Brain microvascular endothelial cell (primary cell): ENCODE measurements around the gene DMRT1.

Experiments
- DNase-seq: peaks from one replicate; pipeline ENCODE4 v3.0.0-alpha.2; 2020
- H3K27ac ChIP-seq: fragments of 250-450 bp; sonication (Bioruptor Pico); 2 replicates; pipeline ENCODE4 v1.5.1; 2020; ENCODE audit warnings: mild to moderate bottlenecking, moderate library complexity
- H3K27me3 ChIP-seq: fragments of 250-450 bp; sonication (Bioruptor Pico); replicated peaks from 2 replicates; pipeline ENCODE4 v1.5.1; 2020; ENCODE audit warnings: mild to moderate bottlenecking
- H3K36me3 ChIP-seq: fragments of 250-450 bp; sonication (Bioruptor Pico); replicated peaks from 2 replicates; pipeline ENCODE4 v1.5.1; 2020; ENCODE audit warnings: mild to moderate bottlenecking
- H3K4me3 ChIP-seq: 2 replicates; pipeline ENCODE4 v1.5.1; 2011; ENCODE audit warnings: low read depth, mild to moderate bottlenecking, control low read depth, low read length, moderate library complexity
- in situ Hi-C: cut with HindIII; loops from 2 replicates; pipeline ENCODE4 v1.10.0; 2017; ENCODE audit warnings: low sequenced_read_pairs, low pct_ligation_motif_present
- TF ChIP-seq, protein P1 (sequence below): IDR thresholded peaks from 2 replicates; pipeline ENCODE4 v1.5.1; 2011; ENCODE audit warnings: low read depth, mild to moderate bottlenecking, moderate library complexity, low read length, control low read depth, inconsistent platforms; ENCODE audit errors: missing control alignments

Gene DMRT1

DNA sequence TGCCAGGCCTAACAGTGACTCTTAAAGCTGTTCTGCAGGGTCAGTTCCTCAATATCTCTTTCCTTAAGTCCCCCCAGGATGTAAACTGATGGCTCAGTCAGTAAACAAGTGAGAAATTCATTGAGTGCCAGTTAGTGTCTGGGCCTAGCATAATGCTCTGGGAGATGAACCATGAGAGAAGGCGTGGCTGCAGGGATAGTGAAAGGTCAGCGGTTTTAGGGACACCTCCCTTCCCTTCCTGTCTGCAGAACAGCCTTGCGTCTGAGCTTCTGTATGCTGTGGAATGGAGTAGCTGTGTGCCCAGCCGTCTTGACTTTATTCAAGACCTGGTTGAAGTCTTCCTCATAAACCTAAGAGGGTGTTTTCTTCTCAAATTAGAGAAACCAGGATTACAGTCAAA, 88.2 kb downstream of the DMRT1 start:
- TF ChIP-seq, protein P1, sequence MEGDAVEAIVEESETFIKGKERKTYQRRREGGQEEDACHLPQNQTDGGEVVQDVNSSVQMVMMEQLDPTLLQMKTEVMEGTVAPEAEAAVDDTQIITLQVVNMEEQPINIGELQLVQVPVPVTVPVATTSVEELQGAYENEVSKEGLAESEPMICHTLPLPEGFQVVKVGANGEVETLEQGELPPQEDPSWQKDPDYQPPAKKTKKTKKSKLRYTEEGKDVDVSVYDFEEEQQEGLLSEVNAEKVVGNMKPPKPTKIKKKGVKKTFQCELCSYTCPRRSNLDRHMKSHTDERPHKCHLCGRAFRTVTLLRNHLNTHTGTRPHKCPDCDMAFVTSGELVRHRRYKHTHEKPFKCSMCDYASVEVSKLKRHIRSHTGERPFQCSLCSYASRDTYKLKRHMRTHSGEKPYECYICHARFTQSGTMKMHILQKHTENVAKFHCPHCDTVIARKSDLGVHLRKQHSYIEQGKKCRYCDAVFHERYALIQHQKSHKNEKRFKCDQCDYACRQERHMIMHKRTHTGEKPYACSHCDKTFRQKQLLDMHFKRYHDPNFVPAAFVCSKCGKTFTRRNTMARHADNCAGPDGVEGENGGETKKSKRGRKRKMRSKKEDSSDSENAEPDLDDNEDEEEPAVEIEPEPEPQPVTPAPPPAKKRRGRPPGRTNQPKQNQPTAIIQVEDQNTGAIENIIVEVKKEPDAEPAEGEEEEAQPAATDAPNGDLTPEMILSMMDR, result no peak
- in situ Hi-C loops, result no loop called here
- Histone ChIP-seq H3K36me3 (no peaks in the 10 kb centered on the region), H3K27ac (no peak overlapping the region), H3K4me3 (no peak overlapping the region), H3K27me3 (no peaks in the 10 kb centered on the region)
- no peak for DNase-seq

DNA sequence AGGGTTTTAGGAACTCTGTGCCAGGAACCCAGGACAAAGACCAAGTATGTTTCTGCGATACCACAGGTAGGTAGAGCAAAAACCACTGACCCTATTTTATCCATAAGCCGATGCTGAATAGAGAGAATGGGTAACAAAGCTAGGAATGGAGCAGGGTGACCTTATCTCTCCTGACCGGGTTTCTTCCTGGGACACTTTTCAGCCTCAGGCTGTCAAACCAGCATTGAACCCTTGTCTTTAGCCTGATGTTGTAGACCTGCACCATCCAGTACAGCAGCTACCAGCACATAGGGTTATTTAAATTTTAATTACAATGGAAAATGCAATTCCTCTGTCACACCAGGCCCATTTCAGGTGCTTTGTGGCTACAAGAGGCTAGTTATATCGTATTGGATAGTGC, 91.9 kb downstream of the DMRT1 start:
- H3K4me3 ChIP-seq, result no peak overlapping the region
- H3K36me3 ChIP-seq, result no peaks in the 10 kb centered on the region
- no peaks in the 10 kb centered on the region for H3K27me3 ChIP-seq
- TF ChIP-seq, protein P1, result no peak
- in situ Hi-C loops, result no loop called here
- DNase-seq, result no peak
- no peak overlapping the region for H3K27ac ChIP-seq

DNA sequence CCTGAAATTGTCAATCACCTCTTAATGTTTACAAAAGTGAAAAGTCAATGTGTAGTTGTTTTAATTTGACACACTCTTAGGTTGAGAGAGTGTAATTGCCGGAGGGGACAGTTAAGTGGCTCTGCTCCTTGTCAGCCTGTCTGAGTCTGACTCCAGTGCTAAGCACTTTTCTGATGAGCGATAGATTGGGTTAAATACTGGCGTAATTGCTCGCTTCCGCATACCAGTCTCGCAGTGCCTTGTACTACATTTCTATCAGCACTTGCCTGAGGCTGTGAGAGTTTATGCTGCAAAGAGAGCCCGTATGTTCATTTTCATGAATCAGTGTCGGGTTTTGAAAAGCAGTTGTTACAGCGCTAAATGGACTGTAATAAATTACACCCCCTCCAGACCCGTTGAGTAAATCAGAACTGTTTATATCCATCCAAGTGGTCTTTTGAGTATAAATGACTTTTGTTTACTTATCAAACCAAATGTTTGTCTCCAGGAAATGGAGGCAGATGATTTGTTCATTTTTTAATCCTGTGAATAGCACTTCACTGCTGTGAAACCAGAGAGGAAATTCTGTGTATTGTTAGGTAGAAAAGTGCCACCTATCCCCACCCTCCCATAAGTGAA, 94.0 kb downstream of the DMRT1 start:
- DNase-seq, result no peak

DNA sequence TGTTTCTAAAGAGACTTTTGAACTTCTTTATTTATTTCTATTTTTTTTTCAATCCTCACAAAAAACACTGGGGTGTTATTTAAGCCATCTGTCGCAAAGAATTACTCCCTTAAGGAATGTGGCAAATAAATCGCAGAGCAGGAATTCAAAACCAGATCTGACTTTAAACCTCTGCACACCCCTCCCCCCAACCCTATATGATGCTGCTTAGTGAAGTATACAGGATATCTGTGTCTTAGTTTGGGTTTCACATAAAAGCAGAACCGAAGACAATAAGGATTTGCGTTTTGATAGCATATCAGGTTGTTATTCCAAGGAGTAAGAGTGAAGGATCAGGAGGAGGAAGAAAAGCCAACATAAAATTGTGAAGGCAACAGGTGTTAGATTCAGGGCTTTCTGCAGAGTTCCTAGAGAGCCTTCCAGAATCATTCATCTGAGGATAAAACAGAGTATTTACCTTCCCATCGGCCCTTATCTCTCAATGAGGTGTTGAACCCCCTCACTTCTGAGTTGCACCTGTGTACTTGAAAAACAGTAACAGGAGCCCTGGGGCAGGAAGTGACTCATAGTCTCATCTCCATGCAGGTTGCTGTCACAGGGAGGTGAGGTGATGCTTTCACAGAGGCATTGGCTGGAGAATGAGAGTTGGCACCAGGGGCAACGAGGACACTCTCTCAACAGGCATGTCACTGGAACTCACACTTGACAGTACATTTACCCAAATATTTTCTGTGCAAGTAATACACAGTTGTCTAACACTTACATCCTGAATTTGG, 101.5 kb downstream of the DMRT1 start:
- no peaks in the 10 kb centered on the region for H3K27me3 ChIP-seq
- DNase-seq, result no peak
- no peak overlapping the region for H3K4me3 ChIP-seq
- no peaks in the 10 kb centered on the region for H3K36me3 ChIP-seq
- no peak overlapping the region for H3K27ac ChIP-seq
- in situ Hi-C loops, result no loop called here
- TF ChIP-seq, protein P1, result no peak

More for the DNA sequence above, 94.0 kb downstream of the DMRT1 start:
- Histone ChIP-seq H3K36me3 (no peaks in the 10 kb centered on the region), H3K4me3 (no peak overlapping the region), H3K27ac (no peak overlapping the region), H3K27me3 (no peaks in the 10 kb centered on the region)
- in situ Hi-C loops, result no loop called here
- TF ChIP-seq, protein P1, result no peak

DNA sequence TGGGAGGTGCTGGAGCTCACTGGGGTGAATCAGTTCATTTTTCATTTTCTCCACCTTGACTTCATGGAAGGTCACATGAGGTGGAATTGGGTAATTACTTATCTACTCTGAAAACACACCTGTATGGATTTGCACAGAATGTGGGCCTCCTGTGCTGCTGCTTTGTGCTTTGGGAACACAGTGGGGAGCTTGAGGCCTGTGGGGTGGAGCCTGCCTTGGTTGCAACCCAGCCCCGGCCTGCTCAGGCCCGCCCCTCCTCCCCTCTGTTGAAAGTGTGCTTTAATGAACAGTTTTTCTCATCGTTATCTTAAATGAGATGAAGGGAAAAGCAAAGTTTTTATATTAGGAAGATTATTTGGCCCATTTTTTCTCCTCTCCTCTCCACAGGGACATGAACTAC, 106.5 kb downstream of the DMRT1 start:
- no peak overlapping the region for H3K27ac ChIP-seq
- in situ Hi-C loops, result no loop called here
- TF ChIP-seq, protein P1, result no peak
- H3K4me3 ChIP-seq, result no peak overlapping the region
- DNase-seq, result no peak
- H3K36me3 ChIP-seq, result no peaks in the 10 kb centered on the region
- no peaks in the 10 kb centered on the region for H3K27me3 ChIP-seq
